ENCODE measurements around the gene COL9A1. TPM values are rescaled to one million over a fixed set of nuclear protein-coding genes. Genes with fewer than 3 reads are reported as not detected.

COL9A1 gene
- total and polyA plus RNA-seq, 2 of the 8 experiments (the other 6 are each of a cell fraction or from before 2014, with no cell fraction given) = 7.9 to 18.1 TPM

- TF ChIP-seq RBBP5 (IDR thresholded peaks at IDR 0.05; ENCODE audit: borderline replicate concordance, low read depth, low read length) = no peak
- no peak for TF ChIP-seq JUND (IDR thresholded peaks at IDR 0.05; ENCODE audit: low read length)
- no peak for TF ChIP-seq BCL11A (IDR thresholded peaks at IDR 0.05; ENCODE audit: low read depth in 2 of 2, low read length in 2 of 2)
- no peak for TF ChIP-seq ZNF274 (IDR thresholded peaks at IDR 0.05; ENCODE audit: borderline replicate concordance, extremely low read depth, low read length)
- no peak for TF ChIP-seq NANOG (IDR thresholded peaks at IDR 0.05; ENCODE audit: insufficient read depth, low read depth, low read length, poor library complexity, severe bottlenecking)
Measured at GRCh38 chr6:70258483-70258882, 44.4 kb downstream of the COL9A1 start (continued).
